ENCODE results near the gene MRPL36.

MRPL36 gene

DNA sequence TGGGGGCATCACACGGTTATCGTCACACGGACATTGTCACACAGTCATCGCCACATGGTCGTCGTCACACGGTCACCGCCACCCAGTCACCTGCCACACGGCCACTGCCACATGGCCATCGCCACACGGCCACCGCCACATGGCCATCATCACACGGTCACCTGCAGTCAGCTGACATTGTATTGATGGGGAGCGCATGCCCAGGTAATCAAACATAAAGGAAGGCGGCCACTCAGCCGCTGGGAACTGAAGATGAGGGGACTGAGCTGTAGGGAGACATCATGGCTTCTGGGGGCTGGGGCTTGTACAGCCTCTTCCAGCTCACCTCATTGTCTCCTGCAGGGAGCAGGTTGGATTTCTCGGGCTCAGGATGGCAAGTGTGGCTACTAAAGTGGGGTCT lies 49.2 kb downstream of the MRPL36 start:
- DNase-seq (ENCODE audit: low read depth): no peak
- no peak overlapping the region for H3K4me3 ChIP-seq (ENCODE audit: low read length)
- TF ChIP-seq, protein P1, sequence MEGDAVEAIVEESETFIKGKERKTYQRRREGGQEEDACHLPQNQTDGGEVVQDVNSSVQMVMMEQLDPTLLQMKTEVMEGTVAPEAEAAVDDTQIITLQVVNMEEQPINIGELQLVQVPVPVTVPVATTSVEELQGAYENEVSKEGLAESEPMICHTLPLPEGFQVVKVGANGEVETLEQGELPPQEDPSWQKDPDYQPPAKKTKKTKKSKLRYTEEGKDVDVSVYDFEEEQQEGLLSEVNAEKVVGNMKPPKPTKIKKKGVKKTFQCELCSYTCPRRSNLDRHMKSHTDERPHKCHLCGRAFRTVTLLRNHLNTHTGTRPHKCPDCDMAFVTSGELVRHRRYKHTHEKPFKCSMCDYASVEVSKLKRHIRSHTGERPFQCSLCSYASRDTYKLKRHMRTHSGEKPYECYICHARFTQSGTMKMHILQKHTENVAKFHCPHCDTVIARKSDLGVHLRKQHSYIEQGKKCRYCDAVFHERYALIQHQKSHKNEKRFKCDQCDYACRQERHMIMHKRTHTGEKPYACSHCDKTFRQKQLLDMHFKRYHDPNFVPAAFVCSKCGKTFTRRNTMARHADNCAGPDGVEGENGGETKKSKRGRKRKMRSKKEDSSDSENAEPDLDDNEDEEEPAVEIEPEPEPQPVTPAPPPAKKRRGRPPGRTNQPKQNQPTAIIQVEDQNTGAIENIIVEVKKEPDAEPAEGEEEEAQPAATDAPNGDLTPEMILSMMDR (conservative IDR thresholded peaks at IDR 0.05; ENCODE audit: low read length): no peak

DNA sequence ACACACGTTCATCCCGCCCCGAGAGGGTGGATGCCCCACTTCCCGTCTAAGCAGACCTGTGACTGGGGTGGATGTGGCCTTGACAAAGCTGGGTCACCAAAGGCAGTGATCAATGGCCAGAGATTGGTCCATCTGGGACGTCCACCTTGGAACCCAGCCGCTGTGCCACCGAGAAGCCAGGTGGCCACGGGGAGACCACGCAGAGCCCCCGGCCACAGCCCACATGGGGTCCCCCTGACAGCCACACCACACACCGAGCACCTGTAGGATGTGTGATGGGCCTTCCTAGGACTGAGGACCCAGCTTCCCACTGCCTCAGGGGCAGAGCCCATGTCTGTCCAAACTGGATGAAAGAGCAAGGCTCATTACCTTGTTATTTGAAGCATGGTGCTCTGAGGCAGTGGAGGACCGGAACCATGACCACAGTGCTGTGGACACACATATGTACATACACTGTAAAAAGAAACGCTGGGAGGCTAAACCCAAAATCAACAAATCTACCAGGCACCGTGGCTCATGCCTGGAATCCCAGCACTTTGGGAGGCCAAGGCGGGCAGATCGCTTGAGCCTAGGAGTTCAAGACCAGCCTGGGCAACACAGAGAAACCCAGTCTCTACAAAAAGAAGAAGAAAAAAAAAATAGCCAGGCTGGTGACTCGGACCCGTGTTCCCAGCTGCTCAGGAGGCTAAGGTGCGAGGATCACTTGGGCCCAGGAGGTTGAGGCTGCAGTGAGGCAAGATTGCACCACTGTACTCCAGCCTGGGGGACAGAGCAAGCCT lies 50.1 kb downstream of the MRPL36 start:
- no peak for DNase-seq (ENCODE audit: low read depth)
- no peak overlapping the region for H3K4me3 ChIP-seq (ENCODE audit: low read length)
- TF ChIP-seq, protein P1 (conservative IDR thresholded peaks at IDR 0.05; ENCODE audit: low read length): no peak

DNA sequence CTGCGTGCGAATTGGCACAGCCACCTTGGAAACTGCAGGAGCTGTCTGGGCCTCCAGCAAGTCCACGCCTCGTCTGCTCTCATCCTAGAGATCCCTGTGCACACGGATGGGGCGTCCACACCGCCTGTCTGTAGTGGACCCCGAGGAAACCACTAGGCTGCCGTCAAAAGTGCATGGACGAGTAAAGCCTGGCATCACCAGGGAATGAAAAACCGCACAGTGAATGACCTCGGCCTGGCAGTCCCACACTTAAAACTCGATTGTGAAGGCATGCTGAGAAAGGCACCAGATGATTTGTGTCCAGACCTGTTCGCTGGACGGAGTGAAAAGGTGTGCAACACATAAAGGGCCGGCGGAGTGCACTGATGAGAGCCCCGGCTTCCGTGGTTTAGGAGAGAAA lies 50.8 kb downstream of the MRPL36 start:
- no peak for DNase-seq (ENCODE audit: low read depth)
- TF ChIP-seq, protein P1 (conservative IDR thresholded peaks at IDR 0.05; ENCODE audit: low read length): no peak
- H3K4me3 ChIP-seq (ENCODE audit: low read length): no peak overlapping the region
